HepG2 (cell line): ENCODE results near the gene YPEL4. TPM values are rescaled to one million over a fixed set of nuclear protein-coding genes. Genes with fewer than 3 reads are reported as not detected.

Experiments used
- ATF2 ChIP-seq: sonication (generic); formaldehyde crosslinking; IDR thresholded peaks from 2 replicates; pipeline ENCODE4 v1.4.0; 2020; ENCODE audit warnings: missing genetic modification reagents
- MED13 ChIP-seq: sonication (generic); formaldehyde crosslinking; IDR thresholded peaks from 2 replicates; pipeline ENCODE4 v1.5.0; 2020; ENCODE audit warnings: missing genetic modification reagents
- NFKBIZ ChIP-seq: IDR thresholded peaks from 2 replicates; pipeline ENCODE4 v1.6.1; 2018; ENCODE audit warnings: missing genetic modification reagents, missing compliant biosample characterization
- PHF20 ChIP-seq: sonication (generic); formaldehyde crosslinking; IDR thresholded peaks from 2 replicates; pipeline ENCODE4 v1.5.0; 2020; ENCODE audit warnings: mild to moderate bottlenecking, missing genetic modification reagents
- SATB2 ChIP-seq: sonication (generic); formaldehyde crosslinking; IDR thresholded peaks from 2 replicates; pipeline ENCODE4 v1.5.0; 2020; ENCODE audit warnings: missing genetic modification reagents
- SCMH1 ChIP-seq: sonication (generic); formaldehyde crosslinking; IDR thresholded peaks from 2 replicates; pipeline ENCODE4 v1.9.0; 2021; ENCODE audit warnings: missing genetic modification reagents, mild to moderate bottlenecking, borderline replicate concordance
- SMYD3 ChIP-seq: sonication (generic); formaldehyde crosslinking; IDR thresholded peaks from 2 replicates; pipeline ENCODE4 v1.8.1; 2023; ENCODE audit warnings: mild to moderate bottlenecking, missing genetic modification reagents
- ZBTB20 ChIP-seq: sonication (generic); formaldehyde crosslinking; IDR thresholded peaks from 2 replicates; pipeline ENCODE4 v1.8.1; 2023; ENCODE audit warnings: missing genetic modification reagents, low read depth, mild to moderate bottlenecking, borderline replicate concordance
- ZNF337 ChIP-seq: sonication (generic); formaldehyde crosslinking; IDR thresholded peaks from 2 replicates; pipeline ENCODE4 v1.5.1; 2020; ENCODE audit warnings: missing genetic modification reagents, low read depth, mild to moderate bottlenecking, borderline replicate concordance
- ZNF589 ChIP-seq: sonication (generic); formaldehyde crosslinking; conservative IDR thresholded peaks from 2 replicates; pipeline ENCODE4 v1.8.0; 2022; ENCODE audit warnings: mild to moderate bottlenecking, moderate library complexity, missing genetic modification reagents
- ZNF646 ChIP-seq: sonication (generic); formaldehyde crosslinking; IDR thresholded peaks from 2 replicates; pipeline ENCODE4 v1.9.0; 2021; ENCODE audit warnings: mild to moderate bottlenecking, missing genetic modification reagents
- ZNF772 ChIP-seq: sonication (generic); formaldehyde crosslinking; IDR thresholded peaks from 2 replicates; pipeline ENCODE4 v1.5.0; 2020; ENCODE audit warnings: mild to moderate bottlenecking, missing genetic modification reagents
- ZNF883 ChIP-seq: sonication (generic); formaldehyde crosslinking; IDR thresholded peaks from 2 replicates; pipeline ENCODE4 v1.5.1; 2020; ENCODE audit warnings: mild to moderate bottlenecking, missing genetic modification reagents; ENCODE audit errors: not compliant biosample characterization
- polyA plus RNA-seq, 8 experiments: library from polyadenylated mRNA; depleted of rRNA in 3 of 8; stranded (reverse) in 7 of 8; unstranded in 1 of 8; fragments of >200 nt; fragmentation: Illumina TruSeq in 4 of 8; extraction: Trizol in 4 of 8; gene quantifications; 2 replicates each; pipeline versions ENCODE4 v1.2.1 to v1.2.3, GENCODE V29; 2011 to 2016; ENCODE audit warnings: low read depth in 4 of 8, missing spikeins in 1 of 8, mixed read lengths in 1 of 8; ENCODE audit not compliant: insufficient read depth in 1 of 8
- total RNA-seq, 5 experiments: library from RNA; depleted of rRNA; stranded (reverse); fragments of >200 nt; fragmentation: Illumina TruSeq; extraction: Trizol; gene quantifications; 2 replicates each; pipeline ENCODE4 v1.2.3, GENCODE V29; 2016; ENCODE audit warnings: low read depth in 1 of 5
- TF ChIP-seq, protein P1 (sequence below): sonication (generic); formaldehyde crosslinking; IDR thresholded peaks from 2 replicates; pipeline ENCODE4 v1.8.1; 2023; ENCODE audit warnings: mild to moderate bottlenecking, missing genetic modification reagents
- TF ChIP-seq, protein P2 (sequence below): sonication (generic); formaldehyde crosslinking; IDR thresholded peaks from 2 replicates; pipeline ENCODE4 v1.5.0; 2020; ENCODE audit warnings: mild to moderate bottlenecking, missing genetic modification reagents, borderline replicate concordance
- TF ChIP-seq, protein P3 (sequence below): sonication (generic); formaldehyde crosslinking; IDR thresholded peaks from 2 replicates; pipeline ENCODE4 v1.8.0; 2022; ENCODE audit warnings: missing genetic modification reagents, mild to moderate bottlenecking, borderline replicate concordance

YPEL4 gene
- total and polyA plus RNA-seq, 2 of the 13 experiments (the other 11 are each of a cell fraction or from before 2014, with no cell fraction given): 0.04 TPM; not detected in 1

- TF ChIP-seq ZNF646 (CRISPR knock-in tag) (no peak), PHF20 (no peak), MED13 (CRISPR knock-in tag) (peak; percentile 35; the same call in 1 of the 2 replicates), ZNF883 (CRISPR knock-in tag) (no peak), ZBTB20 (CRISPR knock-in tag) (no peak; the same call in 1 of the 2 replicates), SCMH1 (CRISPR knock-in tag) (no peak), ZNF337 (CRISPR knock-in tag) (no peak), SMYD3 (CRISPR knock-in tag) (no peak), SATB2 (CRISPR knock-in tag) (no peak), ATF2 (CRISPR knock-in tag) (no peak), ZNF589 (CRISPR knock-in tag) (no peak), NFKBIZ (CRISPR knock-in tag) (no peak; the same call in 1 of the 2 replicates), ZNF772 (peak; percentile 49)
- TF ChIP-seq, protein P1, sequence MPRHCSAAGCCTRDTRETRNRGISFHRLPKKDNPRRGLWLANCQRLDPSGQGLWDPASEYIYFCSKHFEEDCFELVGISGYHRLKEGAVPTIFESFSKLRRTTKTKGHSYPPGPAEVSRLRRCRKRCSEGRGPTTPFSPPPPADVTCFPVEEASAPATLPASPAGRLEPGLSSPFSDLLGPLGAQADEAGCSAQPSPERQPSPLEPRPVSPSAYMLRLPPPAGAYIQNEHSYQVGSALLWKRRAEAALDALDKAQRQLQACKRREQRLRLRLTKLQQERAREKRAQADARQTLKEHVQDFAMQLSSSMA (CRISPR knock-in tag): no peak
- TF ChIP-seq, protein P2, sequence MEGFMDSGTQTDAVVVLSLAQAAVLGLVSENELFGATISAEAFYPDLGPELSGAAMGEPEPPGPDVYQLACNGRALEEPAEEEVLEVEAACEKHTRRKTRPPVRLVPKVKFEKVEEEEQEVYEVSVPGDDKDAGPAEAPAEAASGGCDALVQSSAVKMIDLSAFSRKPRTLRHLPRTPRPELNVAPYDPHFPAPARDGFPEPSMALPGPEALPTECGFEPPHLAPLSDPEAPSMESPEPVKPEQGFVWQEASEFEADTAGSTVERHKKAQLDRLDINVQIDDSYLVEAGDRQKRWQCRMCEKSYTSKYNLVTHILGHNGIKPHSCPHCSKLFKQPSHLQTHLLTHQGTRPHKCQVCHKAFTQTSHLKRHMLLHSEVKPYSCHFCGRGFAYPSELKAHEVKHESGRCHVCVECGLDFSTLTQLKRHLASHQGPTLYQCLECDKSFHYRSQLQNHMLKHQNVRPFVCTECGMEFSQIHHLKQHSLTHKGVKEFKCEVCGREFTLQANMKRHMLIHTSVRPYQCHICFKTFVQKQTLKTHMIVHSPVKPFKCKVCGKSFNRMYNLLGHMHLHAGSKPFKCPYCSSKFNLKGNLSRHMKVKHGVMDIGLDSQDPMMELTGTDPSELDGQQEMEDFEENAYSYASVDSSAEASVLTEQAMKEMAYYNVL (CRISPR knock-in tag): no peak
- TF ChIP-seq, protein P3, sequence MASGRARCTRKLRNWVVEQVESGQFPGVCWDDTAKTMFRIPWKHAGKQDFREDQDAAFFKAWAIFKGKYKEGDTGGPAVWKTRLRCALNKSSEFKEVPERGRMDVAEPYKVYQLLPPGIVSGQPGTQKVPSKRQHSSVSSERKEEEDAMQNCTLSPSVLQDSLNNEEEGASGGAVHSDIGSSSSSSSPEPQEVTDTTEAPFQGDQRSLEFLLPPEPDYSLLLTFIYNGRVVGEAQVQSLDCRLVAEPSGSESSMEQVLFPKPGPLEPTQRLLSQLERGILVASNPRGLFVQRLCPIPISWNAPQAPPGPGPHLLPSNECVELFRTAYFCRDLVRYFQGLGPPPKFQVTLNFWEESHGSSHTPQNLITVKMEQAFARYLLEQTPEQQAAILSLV (CRISPR knock-in tag): no peak
These were observed 17.5 kb upstream of the YPEL4 start (continued) for GRCh38 chr11:57667117-57667735.
